GM12873 (cell line): ENCODE data around the gene PUS7L.

Source experiments
- TF ChIP-seq, protein P1 (sequence below): IDR thresholded peaks from 2 replicates; pipeline ENCODE4 v1.5.1; 2012; ENCODE audit warnings: low read depth, mild to moderate bottlenecking, moderate library complexity, low read length, control low read depth; ENCODE audit not compliant: insufficient read depth; ENCODE audit errors: missing control alignments

Gene PUS7L

DNA sequence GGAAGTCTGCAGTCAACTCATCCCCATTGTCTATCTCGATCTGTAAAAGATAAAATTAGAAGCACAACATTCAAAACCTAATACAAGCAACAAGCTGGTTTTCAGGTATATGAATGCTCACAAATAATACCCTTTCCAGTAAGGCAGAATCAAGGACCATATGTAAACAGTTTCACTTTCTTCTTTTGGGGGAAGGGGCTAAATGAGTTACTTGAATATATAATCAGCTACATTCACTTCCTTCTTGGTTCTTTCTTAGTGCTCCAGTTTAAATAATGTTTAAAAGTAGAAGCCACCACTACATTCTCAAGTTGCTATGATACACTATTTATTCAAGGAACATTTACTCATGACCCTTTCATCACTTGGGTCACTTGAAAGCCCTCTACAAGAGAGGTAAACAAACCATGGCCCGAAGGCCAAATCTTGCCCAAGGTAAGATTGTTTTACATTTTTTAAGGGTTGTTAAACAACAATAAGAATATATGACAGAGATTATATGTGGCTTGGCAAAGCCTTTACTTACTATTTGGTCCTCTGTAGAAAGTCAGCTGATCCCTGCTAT is 37.2 kb upstream of the PUS7L start:
- TF ChIP-seq, protein P1, sequence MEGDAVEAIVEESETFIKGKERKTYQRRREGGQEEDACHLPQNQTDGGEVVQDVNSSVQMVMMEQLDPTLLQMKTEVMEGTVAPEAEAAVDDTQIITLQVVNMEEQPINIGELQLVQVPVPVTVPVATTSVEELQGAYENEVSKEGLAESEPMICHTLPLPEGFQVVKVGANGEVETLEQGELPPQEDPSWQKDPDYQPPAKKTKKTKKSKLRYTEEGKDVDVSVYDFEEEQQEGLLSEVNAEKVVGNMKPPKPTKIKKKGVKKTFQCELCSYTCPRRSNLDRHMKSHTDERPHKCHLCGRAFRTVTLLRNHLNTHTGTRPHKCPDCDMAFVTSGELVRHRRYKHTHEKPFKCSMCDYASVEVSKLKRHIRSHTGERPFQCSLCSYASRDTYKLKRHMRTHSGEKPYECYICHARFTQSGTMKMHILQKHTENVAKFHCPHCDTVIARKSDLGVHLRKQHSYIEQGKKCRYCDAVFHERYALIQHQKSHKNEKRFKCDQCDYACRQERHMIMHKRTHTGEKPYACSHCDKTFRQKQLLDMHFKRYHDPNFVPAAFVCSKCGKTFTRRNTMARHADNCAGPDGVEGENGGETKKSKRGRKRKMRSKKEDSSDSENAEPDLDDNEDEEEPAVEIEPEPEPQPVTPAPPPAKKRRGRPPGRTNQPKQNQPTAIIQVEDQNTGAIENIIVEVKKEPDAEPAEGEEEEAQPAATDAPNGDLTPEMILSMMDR, result no peak

DNA sequence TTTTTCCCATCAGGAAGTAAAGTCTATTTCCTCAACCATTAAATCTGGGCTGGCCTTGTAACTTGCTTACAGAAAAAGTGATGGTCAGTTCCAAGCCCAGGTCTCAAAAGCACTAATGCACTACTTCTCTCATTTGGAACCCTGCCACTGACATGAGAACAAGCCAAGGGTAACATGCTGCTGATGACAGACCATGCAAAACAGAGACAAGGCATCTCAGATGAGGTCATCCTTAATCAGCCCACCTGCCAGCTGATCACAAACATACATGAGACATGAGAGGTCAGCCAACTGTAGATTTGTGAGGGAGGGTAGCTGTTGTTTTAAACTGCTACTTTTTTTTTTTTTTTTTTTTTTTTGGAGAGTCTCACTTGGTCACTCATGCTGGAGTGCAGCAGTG is 31.4 kb upstream of the PUS7L start:
- TF ChIP-seq, protein P1, result no peak

DNA sequence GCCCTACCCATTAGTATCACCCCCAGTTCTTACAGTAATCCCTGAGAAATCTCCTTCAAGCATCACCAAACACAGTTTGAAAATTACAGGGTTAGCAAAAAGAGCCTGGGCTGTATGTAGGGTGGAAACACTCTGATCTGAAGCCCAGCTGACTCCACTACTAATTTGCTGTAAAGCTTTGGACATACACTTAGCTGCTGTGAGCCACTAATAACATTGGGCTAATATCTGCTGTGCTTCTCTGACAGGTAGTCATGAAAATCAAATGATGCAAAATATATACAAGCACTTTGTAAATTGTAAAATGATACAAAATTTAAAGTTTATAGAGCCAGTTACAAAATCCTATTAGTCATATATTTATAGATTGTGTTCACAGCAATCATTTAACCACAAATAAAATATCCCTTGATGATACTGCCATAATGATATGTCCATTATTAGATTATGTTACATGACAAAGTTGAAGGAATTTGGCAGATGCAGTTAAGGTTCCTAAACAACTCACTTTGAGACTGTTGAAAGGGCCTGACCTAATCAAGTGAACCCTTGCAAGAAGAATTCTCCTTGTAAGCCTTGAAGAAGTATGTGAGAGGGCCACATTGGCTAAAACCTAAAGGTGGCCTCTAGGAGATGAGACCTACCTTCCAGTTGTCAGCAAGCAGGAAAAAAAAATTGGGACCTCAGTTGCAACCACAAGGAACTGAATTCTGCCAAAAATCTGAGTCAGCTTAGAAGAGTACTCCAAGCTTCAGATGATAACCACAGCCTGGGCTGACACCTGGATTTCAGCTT is 28.5 kb upstream of the PUS7L start:
- TF ChIP-seq, protein P1, result no peak

DNA sequence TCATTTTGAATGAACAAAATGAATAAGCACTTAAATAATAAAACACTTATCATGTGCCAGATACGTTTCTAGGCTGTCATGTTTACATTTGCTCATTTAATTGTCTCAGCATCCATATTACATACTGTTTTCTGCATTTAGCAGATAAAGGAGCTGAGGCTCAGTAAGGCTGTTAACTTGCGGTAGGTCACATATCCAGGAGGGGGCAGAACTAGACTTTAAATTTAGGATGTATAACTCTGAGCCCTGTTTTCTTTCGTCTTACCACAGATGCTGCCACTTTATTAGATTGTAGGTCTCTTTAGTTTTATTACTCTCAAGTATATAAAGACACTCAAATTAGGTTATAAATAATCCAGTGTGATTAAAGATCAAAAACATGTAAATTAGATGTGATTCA is 17.9 kb upstream of the PUS7L start:
- TF ChIP-seq, protein P1, result peak; percentile 39

DNA sequence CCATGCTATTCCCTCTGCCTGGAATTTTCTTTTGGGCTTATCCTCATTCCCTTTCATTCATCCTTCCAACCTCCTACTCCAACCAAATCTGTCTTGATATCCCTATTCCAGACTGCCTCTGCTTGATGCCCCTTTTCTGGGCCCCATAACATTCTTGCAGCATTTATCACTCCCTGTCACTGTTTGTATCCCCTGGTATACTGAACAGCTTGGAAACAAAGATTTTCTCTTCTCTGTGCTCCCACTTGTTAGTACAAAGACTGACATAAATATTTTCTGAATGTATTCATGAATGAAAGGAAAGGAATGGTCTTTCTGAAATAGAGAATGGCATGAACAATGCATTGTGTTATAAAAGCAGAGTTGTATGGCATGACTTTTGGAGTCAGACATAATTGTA is 7.7 kb upstream of the PUS7L start:
- TF ChIP-seq, protein P1, result no peak

DNA sequence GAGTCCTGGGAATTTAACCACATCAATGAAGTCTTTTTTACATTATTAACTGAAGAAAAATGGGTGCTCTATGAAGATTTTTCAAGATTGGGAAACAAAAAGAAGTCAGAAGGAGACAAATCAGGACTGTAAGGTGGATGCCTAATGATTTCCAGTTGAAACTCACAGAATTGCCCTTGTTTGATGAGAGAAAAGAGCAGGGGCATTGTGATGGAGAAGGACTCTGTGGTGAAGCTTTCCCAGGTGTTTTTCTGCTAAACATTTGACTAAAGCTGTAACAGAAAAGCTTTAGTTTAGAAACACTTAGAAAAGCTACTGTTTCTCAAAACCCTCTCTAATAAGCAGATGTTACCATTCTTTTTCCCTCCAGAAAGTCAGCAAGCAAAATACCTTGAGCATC is 5.9 kb upstream of the PUS7L start:
- TF ChIP-seq, protein P1, result no peak

DNA sequence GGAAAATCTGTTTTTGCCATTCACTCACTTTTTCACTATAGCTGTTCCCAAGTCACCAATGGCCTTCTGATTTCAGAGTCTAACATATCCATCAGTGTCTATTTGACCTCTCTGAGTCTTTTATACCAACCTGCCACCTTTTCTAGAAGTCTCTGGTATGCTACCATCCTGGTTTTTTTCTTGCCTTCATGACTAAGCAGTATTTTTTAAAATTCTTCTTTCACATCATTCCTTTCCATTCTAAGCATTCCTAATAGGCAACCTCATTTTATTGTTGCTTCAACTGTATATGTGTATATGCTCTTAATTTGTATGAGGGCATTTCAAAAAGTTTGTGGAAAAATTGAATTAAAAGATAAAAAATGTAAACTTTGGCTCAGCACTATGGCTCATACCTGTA is 5.2 kb upstream of the PUS7L start:
- TF ChIP-seq, protein P1, result no peak
